Breast epithelium (tissue), 3 donors: ENCODE results near the gene ISLR2.

Experiments used
- CTCF ChIP-seq, 3 donors: fragments of 450-650 bp; IDR thresholded peaks; one replicate each; pipeline ENCODE4 v1.5.1; 2016 to 2017; ENCODE audit warnings: antibody characterized with exemption in 3 of 3, mild to moderate bottlenecking in 3 of 3, moderate library complexity in 3 of 3
- POLR2A ChIP-seq: fragments of 450-650 bp; IDR thresholded peaks from one replicate; pipeline ENCODE4 v1.6.1; 2016; ENCODE audit warnings: antibody characterized with exemption, mild to moderate bottlenecking, moderate library complexity
- POLR2AphosphoS5 ChIP-seq, 3 donors: sonication (generic); formaldehyde crosslinking; IDR thresholded peaks; one replicate each; pipeline ENCODE4 v1.6.1; 2017; ENCODE audit warnings: antibody characterized with exemption in 3 of 3

- no peak for TF ChIP-seq CTCF (IDR thresholded peaks at IDR 0.05)
- no peak for TF ChIP-seq POLR2AphosphoS5 (IDR thresholded peaks at IDR 0.05)
- TF ChIP-seq POLR2A, result no peak
Measured at GRCh38 chr15:74134387-74135027, 4.1 kb downstream of the ISLR2 start.
